Fibroblast of mammary gland (primary cell): Measurements from ENCODE around the gene CDK6.

Source experiments
- DNase-seq: peaks from one replicate; pipeline ENCODE4 v3.0.0-alpha.2; 2010; ENCODE audit warnings: low read depth
- H3K4me3 ChIP-seq: 2 replicates; pipeline ENCODE4 v1.5.1; 2011; ENCODE audit warnings: low read depth, mild to moderate bottlenecking, low read length, moderate library complexity; ENCODE audit not compliant: control insufficient read depth
- TF ChIP-seq, protein P1 (sequence below): conservative IDR thresholded peaks from 2 replicates; pipeline ENCODE4 v1.5.1; 2011; ENCODE audit warnings: low read depth, low read length, inconsistent platforms; ENCODE audit not compliant: control insufficient read depth, insufficient read depth

CDK6 gene

DNA sequence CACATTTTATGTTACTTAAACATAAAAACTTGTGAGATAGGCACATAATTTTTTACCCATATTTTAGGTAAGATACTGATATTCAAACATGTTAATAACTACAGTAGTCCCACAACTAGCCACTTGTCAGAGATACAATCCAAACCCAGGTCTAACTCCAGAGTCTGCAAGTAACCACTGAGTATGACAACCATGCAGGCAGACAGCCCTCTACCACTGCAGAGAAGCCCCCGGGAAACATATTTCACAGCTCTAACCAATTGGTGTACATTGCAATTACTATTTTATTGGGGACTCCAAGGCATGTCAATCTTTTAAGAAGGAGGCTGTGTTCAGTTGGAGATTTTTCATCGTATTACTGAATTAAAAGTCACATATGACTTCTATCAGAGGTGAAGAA is 139.0 kb downstream of the CDK6 start:
- H3K4me3 ChIP-seq, result no peak overlapping the region
- DNase-seq, result no peak
- TF ChIP-seq, protein P1, sequence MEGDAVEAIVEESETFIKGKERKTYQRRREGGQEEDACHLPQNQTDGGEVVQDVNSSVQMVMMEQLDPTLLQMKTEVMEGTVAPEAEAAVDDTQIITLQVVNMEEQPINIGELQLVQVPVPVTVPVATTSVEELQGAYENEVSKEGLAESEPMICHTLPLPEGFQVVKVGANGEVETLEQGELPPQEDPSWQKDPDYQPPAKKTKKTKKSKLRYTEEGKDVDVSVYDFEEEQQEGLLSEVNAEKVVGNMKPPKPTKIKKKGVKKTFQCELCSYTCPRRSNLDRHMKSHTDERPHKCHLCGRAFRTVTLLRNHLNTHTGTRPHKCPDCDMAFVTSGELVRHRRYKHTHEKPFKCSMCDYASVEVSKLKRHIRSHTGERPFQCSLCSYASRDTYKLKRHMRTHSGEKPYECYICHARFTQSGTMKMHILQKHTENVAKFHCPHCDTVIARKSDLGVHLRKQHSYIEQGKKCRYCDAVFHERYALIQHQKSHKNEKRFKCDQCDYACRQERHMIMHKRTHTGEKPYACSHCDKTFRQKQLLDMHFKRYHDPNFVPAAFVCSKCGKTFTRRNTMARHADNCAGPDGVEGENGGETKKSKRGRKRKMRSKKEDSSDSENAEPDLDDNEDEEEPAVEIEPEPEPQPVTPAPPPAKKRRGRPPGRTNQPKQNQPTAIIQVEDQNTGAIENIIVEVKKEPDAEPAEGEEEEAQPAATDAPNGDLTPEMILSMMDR, result no peak

DNA sequence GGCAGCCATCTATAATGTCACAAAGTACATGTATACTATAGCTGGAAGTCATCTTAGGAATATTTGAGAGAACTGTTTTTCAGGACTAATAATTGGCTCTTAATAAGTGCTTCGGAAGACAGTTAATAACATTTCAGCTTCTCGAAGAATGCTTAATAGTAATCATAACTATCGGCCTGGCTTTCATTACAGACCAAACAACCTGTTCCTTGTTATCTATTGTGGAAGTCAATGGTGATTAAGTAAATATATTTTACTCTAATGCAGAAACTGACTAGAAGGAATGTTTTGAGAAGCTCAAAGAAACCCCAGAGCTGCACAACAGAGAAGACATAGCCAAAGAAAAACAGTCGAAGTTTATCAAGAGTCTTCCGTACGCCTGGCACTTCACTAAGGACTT is 139.4 kb downstream of the CDK6 start:
- no peak for DNase-seq
- TF ChIP-seq, protein P1, result no peak
- H3K4me3 ChIP-seq, result no peak overlapping the region

DNA sequence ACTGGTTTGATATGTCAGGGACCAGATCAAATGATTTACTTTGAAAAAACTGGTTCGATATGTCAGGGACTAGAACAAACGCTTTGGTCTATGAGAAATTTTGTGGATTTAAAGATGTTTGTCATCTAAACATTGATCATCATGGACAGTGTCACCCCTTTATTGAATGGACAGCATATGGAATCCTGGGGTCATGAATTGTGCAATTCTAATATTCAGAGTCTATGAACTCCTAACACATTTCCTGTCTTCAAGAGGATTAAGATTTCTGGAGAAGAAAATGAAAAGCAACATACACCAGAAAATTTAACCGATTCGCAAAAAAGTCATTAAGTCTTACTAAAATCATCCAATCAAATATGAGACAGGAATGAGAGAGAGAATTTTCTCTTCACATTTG is 139.8 kb downstream of the CDK6 start:
- no peak for DNase-seq
- H3K4me3 ChIP-seq, result no peak overlapping the region
- TF ChIP-seq, protein P1, result no peak

DNA sequence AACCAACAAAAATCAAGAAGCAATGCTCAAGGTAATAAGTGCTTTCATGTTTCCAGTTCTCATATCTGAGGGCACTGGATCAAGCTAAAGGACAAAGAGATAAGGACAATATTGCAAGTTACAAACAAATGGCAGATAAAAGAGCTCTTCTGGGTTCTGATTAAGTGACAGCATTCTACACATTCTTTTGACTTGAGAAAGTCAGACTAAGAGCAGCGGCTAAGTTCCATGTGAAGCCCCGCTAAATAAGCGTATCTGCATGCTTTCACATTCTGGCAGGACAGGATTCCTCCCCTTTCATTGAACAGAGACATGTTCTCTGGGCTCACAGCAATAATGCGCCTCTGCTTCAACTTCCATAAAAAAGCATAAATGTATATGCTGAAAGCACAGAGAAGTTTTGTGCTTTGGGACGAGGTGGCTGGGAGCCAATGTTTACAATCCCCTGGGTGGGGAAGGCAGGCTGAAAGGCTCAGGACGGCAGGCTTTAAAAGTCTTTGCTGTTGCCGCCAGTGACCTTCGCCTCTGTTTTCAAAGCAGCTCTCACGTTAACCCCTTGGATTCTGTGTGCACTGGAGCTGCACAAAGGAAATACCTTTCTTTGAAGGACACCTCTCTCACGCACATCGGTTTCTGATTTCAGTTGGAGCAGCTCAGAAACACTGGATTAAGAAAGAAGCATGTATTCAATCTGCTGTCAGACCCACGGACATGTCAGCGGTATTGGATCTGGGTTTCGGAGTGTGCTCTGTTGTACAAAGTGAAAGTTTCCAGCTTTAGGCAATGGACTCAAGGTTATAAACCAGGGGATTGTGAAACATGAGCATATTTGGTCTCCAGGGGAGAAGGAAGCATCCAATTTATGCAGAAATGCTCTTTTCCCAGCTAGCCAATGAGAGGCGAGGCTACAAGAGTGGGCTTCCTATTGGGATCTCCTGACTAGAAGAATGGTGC is 140.8 kb downstream of the CDK6 start:
- TF ChIP-seq, protein P1, result no peak
- peak overlapping the region; percentile 67 for H3K4me3 ChIP-seq

DNA sequence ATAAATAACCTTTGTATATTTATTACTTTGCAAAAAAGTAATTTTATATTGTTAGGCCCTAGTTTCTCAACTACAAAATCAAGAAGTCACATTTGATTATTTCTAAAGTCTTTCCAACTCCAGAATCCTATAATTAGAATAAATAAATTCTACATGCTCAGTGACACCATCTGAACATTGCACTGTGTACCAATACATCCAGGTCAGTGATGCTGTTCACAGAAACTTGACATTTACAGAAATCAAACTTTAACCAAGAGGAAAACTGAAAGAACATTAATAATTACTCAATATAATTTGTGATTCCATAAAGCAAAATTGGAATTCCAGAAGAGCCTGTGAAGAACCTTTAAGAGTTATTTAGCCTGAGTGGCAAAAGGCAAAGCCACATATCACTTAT is 142.2 kb downstream of the CDK6 start:
- DNase-seq, result no peak
- TF ChIP-seq, protein P1, result no peak
- no peak overlapping the region for H3K4me3 ChIP-seq

More for the DNA sequence above, 140.8 kb downstream of the CDK6 start:
- peak; percentile 93 for DNase-seq

DNA sequence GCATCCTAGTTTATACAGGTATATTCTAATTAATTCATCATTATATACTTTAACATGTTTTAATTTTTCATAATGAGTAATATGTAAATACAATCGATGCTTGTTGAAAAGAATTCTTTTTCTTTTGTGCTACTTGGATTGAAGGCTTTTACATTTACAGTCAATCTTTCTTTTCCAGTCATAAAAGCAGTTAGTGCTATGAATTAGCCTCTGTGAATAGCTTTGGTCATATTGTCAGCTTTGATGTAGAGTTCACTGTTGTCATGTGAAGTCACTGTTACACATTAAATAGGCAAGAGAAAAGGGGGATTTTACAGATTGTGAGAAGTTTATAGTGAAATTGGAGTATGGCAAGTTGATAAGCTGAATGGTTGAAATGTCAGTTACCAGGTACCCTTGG is 142.9 kb downstream of the CDK6 start:
- no peak overlapping the region for H3K4me3 ChIP-seq
- TF ChIP-seq, protein P1, result no peak
- DNase-seq, result no peak
